Ovary (tissue), 9 donors: ENCODE data around the gene IRF6. TPM values are rescaled to one million over a fixed set of nuclear protein-coding genes. Genes with fewer than 3 reads are reported as not detected.

Experiments used
- DNase-seq, 5 donors: peaks; one replicate each; pipeline ENCODE4 v3.0.0-alpha.2; 2019 to 2020
- H3K27ac ChIP-seq, 2 donors: fragments of 200-600 bp; one replicate each; pipeline versions ENCODE4 v1.5.1 to v1.8.0; 2019 to 2022
- H3K27me3 ChIP-seq: fragments of 200-600 bp; one replicate; pipeline ENCODE4 v1.8.0; 2022
- H3K36me3 ChIP-seq: fragments of 200-600 bp; sonication (generic); one replicate; pipeline ENCODE4 v1.5.1; 2019
- H3K4me1 ChIP-seq: one replicate; pipeline ENCODE4 v1.8.1; 2013; ENCODE audit warnings: mild to moderate bottlenecking, moderate library complexity; ENCODE audit not compliant: insufficient read depth
- H3K4me3 ChIP-seq: fragments of 200-600 bp; sonication (generic); one replicate; pipeline ENCODE4 v1.5.1; 2017
- H3K9me3 ChIP-seq, 2 donors: fragments of 200-600 bp in 1 of 2; sonication (generic) in 1 of 2; one replicate each; pipeline versions ENCODE4 v1.5.1 to v1.8.1; 2013 to 2019; ENCODE audit warnings: mild to moderate bottlenecking in 1 of 2, moderate library complexity in 1 of 2
- EP300 ChIP-seq: sonication (generic); formaldehyde crosslinking; IDR thresholded peaks from one replicate; pipeline ENCODE4 v1.6.1; 2017; ENCODE audit warnings: antibody characterized with exemption
- POLR2A ChIP-seq: fragments of 450-650 bp; IDR thresholded peaks from one replicate; pipeline ENCODE4 v1.6.1; 2017; ENCODE audit warnings: antibody characterized with exemption, mild to moderate bottlenecking, moderate library complexity
- WGBS, 3 donors: extraction: QIAGEN DNeasy Blood & Tissue Kit in 1 of 3; methylation state at CpG; one replicate each; pipeline versions ENCODE4 v1.1.5 to v1.1.7; 2013 to 2017; 5-methylcytosine and 5-hydroxymethylcytosine counted together
- intact Hi-C, 4 donors: fragments of 100-400 bp; cut with DNase I; formaldehyde crosslinking; loops; one replicate each; pipeline versions ENCODE4 v1.11.0 to v1.15.1; 2022 to 2023
- polyA plus RNA-seq, 2 donors: library from polyadenylated mRNA; stranded (reverse); fragments of 200-250 nt in 1 of 2; fragments of 350-450 nt in 1 of 2; fragmentation: Illumina TruSeq in 1 of 2; extraction: RNeasy Lipid Tissue Mini Kit (QIAGEN cat#74804) in 1 of 2; gene quantifications; one replicate each; pipeline ENCODE4 v1.2.3, GENCODE V29; 2013 to 2014
- total RNA-seq, 7 donors: library from RNA; depleted of rRNA in 2 of 7; stranded (reverse); fragments of >200 nt in 2 of 7; fragmentation: NEBNext Ultra II Directional in 3 of 7; extraction: Animal tissue kit (Norgen Biotek cat#: 25700) in 3 of 7; gene quantifications; one replicate each; pipeline versions ENCODE4 v1.1.0 to v1.2.4, GENCODE V29; 2016 to 2023
- TF ChIP-seq, protein P1 (sequence below), 3 donors: fragments of 450-650 bp in 2 of 3; fragments of 200-600 bp in 1 of 3; IDR thresholded peaks; one replicate each; pipeline versions ENCODE4 v1.5.1 to v1.8.0; 2016 to 2022; ENCODE audit warnings: antibody characterized with exemption in 3 of 3, mild to moderate bottlenecking in 1 of 3
- donor health status: DM: no; HTN: no; CAD: no; lungs with moderate emphysema.
- donor health status: DM: no; HTN: no; CAD: no.
- donor health status: Bipolar disorder and iron deficiency.
- donor health status: DM: yes; HTN: yes; CAD: no.
- donor health status: DM: no; HTN: no; CAD: no.
- donor health status: DM: yes; HTN: yes; CAD: no.

The IRF6 gene
- total and polyA plus RNA-seq, 9 donors: 0.80 to 24.2 (median 5.0) TPM

DNA sequence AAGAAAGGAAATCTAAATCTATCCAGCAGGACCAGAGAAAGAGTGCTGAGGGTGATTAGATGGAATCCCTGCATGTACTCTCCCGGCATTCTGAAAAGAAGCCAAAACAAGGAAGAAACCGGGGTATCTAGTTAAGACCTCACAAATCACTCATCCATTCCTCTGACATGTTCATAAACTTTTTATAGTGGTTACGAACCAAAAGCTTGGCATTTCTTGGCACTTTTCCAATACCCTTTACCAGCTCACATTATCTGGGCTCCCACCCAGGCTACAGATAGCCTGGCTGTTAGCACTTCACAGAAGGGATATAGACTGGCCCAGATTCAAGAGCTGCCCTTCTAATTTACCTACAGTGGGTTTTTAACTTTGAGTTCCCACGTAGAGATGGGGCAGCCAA is 19.8 kb downstream of the IRF6 start:
- peaks cover 5% of the 10 kb centered on the region for H3K4me1 ChIP-seq
- H3K27ac ChIP-seq: no peak overlapping the region
- intact Hi-C loops: loop anchor here in 1 of 4 donors (2.0 kb wide), 1 partner anchor 93 kb away; no protein-coding TSS in a partner anchor
- no peaks in the 10 kb centered on the region for H3K9me3 ChIP-seq
- no peaks in the 10 kb centered on the region for H3K27me3 ChIP-seq
- no peak for DNase-seq
- WGBS, 3 donors: 58 to 84% (median 69%) methylated on average over 4 of the region's 4 CpGs
- TF ChIP-seq, protein P1, sequence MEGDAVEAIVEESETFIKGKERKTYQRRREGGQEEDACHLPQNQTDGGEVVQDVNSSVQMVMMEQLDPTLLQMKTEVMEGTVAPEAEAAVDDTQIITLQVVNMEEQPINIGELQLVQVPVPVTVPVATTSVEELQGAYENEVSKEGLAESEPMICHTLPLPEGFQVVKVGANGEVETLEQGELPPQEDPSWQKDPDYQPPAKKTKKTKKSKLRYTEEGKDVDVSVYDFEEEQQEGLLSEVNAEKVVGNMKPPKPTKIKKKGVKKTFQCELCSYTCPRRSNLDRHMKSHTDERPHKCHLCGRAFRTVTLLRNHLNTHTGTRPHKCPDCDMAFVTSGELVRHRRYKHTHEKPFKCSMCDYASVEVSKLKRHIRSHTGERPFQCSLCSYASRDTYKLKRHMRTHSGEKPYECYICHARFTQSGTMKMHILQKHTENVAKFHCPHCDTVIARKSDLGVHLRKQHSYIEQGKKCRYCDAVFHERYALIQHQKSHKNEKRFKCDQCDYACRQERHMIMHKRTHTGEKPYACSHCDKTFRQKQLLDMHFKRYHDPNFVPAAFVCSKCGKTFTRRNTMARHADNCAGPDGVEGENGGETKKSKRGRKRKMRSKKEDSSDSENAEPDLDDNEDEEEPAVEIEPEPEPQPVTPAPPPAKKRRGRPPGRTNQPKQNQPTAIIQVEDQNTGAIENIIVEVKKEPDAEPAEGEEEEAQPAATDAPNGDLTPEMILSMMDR (IDR thresholded peaks at IDR 0.05): no peak
- TF ChIP-seq POLR2A (no peak), EP300 (no peak)
- no peaks in the 10 kb centered on the region for H3K36me3 ChIP-seq
- H3K4me3 ChIP-seq: no peak overlapping the region

DNA sequence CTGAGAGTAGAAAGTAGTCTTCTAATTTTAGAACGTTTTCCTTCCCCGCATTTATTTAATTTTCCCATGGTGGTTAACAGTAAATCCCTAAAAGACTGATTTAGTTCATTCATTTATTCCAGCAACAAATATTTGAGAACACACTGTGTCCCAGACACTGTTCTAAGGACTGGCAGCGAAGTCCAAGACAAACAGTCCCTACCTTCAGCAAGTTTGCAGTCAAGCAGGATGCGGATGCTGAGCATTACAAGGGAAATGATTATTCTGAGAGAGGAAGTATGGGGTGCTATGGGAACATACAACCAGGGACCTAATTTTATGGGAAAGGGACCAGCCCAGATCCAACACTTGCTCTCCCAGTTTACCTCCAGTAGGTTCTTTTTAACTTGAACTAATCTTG is 20.4 kb downstream of the IRF6 start:
- H3K36me3 ChIP-seq: no peaks in the 10 kb centered on the region
- 94 to 96% (median 95%) methylated on average over 4 of the region's 4 CpGs for WGBS, 3 donors
- H3K27me3 ChIP-seq: no peaks in the 10 kb centered on the region
- H3K9me3 ChIP-seq: no peaks in the 10 kb centered on the region
- H3K27ac ChIP-seq: no peak overlapping the region
- H3K4me1 ChIP-seq: peaks cover 5% of the 10 kb centered on the region
- intact Hi-C loops: no loop called here
- TF ChIP-seq EP300 (no peak), POLR2A (no peak)
- TF ChIP-seq, protein P1 (IDR thresholded peaks at IDR 0.05): no peak
- DNase-seq: no peak
- no peak overlapping the region for H3K4me3 ChIP-seq

DNA sequence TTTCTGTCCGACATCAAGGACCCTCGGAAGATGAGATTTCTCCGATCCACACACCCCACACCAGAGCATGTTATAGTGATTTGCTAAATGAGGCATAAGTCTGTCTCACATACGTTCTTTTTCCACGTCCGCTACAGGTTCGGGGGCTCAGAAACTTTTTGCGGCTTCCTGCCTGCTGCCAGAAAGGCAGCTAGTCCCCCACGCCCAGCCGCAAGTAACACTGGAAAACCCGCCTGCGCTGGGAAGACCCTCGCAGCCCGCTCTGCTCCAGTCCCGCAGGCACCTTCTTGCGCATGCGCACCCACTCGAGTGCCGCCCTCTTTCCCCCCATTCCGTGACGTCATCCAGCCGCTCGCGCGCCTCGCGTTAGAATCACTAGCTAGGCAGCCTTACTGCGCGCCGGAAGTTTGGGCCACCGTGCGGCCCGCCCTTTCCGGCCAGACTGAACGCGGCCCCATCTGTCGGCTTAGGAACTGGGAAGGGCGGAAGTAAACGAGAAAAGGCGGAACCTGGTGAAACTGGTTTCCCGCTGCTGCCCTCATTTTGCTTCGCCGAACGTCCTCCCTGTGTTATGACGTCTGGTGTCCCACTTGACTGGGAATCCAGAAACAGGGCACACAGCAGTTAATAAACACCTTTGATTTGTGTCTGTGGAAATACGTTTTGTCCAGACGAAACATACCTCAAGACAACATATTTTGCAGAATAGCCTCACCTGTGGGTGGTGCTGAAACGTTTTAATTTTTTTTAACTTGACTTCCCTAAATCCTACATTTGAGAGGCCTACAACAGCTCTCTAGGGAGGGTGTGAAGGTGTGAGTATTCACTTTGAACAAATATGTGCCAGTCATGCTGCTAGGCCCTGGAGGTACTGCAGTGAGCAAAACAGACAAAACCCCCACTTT is 21.4 kb downstream of the IRF6 start, which contains the start of gene C1orf74:
Gene C1orf74 (minus strand): TSS at position 295 of the 905 bp plus-strand sequence. CDS start 925 bp downstream, outside the sequence.
- Histone ChIP-seq H3K36me3 (no peaks in the 10 kb centered on the region), H3K4me3 (peak within 1 kb of the TSS; percentile 51), H3K27ac (peak within 1 kb of the TSS; percentile 32 to 67), H3K4me1 (peaks cover 5% of the 10 kb centered on the region), H3K9me3 (no peaks in the 10 kb centered on the region), H3K27me3 (no peaks in the 10 kb centered on the region)
- TF ChIP-seq POLR2A: peak; percentile 83
- TF ChIP-seq EP300: peak; percentile 29
- TF ChIP-seq, protein P1 (IDR thresholded peaks at IDR 0.05): no peak
- WGBS, 3 donors: 3 to 4% (median 3%) methylated on average over 48 of the region's 48 CpGs
- peak; percentile 99 to 100 (median 100) for DNase-seq
- intact Hi-C loops: no loop called here

DNA sequence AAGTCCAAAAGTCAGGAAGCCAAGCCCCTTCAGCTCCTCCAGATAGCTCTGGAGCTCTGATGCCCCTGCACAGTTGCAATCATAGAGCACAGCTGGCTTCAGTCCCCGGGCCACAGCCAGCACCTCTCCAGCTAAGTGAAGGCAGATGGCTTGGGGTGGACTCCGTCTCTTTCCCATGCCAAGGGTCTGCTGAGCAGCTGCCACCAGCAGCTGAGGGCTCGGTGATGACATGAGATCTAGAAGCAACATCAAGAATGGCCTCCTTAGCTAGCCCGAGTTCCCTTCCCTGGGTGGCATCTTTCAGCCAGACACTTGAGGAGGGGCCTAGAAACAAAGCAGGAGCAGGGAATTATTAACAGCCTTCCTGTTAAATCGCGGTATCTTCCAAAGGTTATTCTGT is 22.6 kb downstream of the IRF6 start:
- no peak overlapping the region for H3K4me3 ChIP-seq
- H3K4me1 ChIP-seq: peaks cover 5% of the 10 kb centered on the region
- H3K36me3 ChIP-seq: no peaks in the 10 kb centered on the region
- no peaks in the 10 kb centered on the region for H3K9me3 ChIP-seq
- intact Hi-C loops: no loop called here
- TF ChIP-seq, protein P1 (IDR thresholded peaks at IDR 0.05): no peak
- TF ChIP-seq POLR2A: no peak
- TF ChIP-seq EP300: no peak
- DNase-seq: no peak
- H3K27me3 ChIP-seq: no peaks in the 10 kb centered on the region
- H3K27ac ChIP-seq: peak overlapping the region in 1 of 2 donors; percentile 32
- 66 to 78% (median 73%) methylated on average over 5 to 6 of the region's 6 CpGs for WGBS, 3 donors
